Osteocyte (in vitro differentiated cells): ENCODE data around the gene AVP. TPM values are rescaled to one million over a fixed set of nuclear protein-coding genes. Genes with fewer than 3 reads are reported as not detected.
"Not testable (repeated sequence)": the region's sequence is repeated elsewhere in the genome, so short reads cannot be mapped to it uniquely, and the experiment has no call there.

ENCODE experiments used
- DNase-seq: peaks from one replicate; pipeline ENCODE4 v3.0.0; 2021; ENCODE audit warnings: mixed read lengths; ENCODE audit not compliant: unreplicated experiment; ENCODE audit errors: extremely low spot score
- H3K27ac Mint-ChIP-seq: one replicate; pipeline ENCODE4 v1.8.0; 2021; ENCODE audit warnings: mild to moderate bottlenecking, mixed read lengths; ENCODE audit not compliant: unreplicated experiment
- H3K27me3 Mint-ChIP-seq: one replicate; pipeline ENCODE4 v1.8.0; 2021; ENCODE audit warnings: mixed read lengths; ENCODE audit not compliant: unreplicated experiment
- H3K36me3 Mint-ChIP-seq: one replicate; pipeline ENCODE4 v1.8.0; 2021; ENCODE audit warnings: mixed read lengths; ENCODE audit not compliant: unreplicated experiment
- H3K4me1 Mint-ChIP-seq: one replicate; pipeline ENCODE4 v1.8.0; 2021; ENCODE audit warnings: mixed read lengths; ENCODE audit not compliant: unreplicated experiment
- H3K4me3 Mint-ChIP-seq: one replicate; pipeline ENCODE4 v1.8.0; 2021; ENCODE audit warnings: mild to moderate bottlenecking, moderate library complexity, mixed read lengths; ENCODE audit not compliant: unreplicated experiment
- H3K9me3 Mint-ChIP-seq: one replicate; pipeline ENCODE4 v1.8.0; 2021; ENCODE audit warnings: mixed read lengths; ENCODE audit not compliant: unreplicated experiment
- total RNA-seq: library from RNA; stranded (reverse); gene quantifications from 2 replicates; pipeline ENCODE4 v1.2.1, GENCODE V29; 2021
- TF ChIP-seq, protein P1 (sequence below): fragments of 200-600 bp; sonication (generic); IDR thresholded peaks from 2 replicates; pipeline ENCODE4 v1.5.0; 2021; ENCODE audit warnings: antibody characterized with exemption, mild to moderate bottlenecking, moderate library complexity

The AVP gene
- total RNA-seq, 1 donor from 2014 or later = not detected

DNA sequence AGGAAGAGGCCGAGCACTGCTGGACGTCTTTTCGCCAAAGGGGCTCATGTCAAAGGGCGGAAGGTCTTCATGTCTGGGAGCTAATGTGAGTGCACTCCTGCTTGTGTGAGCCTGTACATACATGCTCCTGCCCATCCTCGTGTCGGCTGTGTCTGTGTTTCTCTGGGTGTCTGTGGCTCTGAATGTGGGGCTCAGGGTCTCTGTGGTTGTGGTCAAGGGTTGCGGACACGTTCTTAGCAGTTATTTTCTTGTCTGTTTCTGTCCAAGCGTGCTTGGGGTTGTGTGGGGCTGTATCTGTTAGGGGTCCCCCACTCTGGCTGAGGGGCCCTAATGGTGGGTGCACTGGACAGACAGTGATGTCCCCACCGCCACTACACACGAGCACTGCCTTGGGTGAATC is 2.9 kb downstream of the AVP start:
- DNase-seq = no peak
- Mint-ChIP-seq H3K27ac (no peak overlapping the region), H3K4me3 (peak overlapping the region; percentile 44), H3K36me3 (no peaks in the 10 kb centered on the region), H3K27me3 (peaks cover 57% of the 10 kb centered on the region), H3K4me1 (peaks cover 3% of the 10 kb centered on the region), H3K9me3 (no peaks in the 10 kb centered on the region)
- TF ChIP-seq, protein P1, sequence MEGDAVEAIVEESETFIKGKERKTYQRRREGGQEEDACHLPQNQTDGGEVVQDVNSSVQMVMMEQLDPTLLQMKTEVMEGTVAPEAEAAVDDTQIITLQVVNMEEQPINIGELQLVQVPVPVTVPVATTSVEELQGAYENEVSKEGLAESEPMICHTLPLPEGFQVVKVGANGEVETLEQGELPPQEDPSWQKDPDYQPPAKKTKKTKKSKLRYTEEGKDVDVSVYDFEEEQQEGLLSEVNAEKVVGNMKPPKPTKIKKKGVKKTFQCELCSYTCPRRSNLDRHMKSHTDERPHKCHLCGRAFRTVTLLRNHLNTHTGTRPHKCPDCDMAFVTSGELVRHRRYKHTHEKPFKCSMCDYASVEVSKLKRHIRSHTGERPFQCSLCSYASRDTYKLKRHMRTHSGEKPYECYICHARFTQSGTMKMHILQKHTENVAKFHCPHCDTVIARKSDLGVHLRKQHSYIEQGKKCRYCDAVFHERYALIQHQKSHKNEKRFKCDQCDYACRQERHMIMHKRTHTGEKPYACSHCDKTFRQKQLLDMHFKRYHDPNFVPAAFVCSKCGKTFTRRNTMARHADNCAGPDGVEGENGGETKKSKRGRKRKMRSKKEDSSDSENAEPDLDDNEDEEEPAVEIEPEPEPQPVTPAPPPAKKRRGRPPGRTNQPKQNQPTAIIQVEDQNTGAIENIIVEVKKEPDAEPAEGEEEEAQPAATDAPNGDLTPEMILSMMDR = no peak

DNA sequence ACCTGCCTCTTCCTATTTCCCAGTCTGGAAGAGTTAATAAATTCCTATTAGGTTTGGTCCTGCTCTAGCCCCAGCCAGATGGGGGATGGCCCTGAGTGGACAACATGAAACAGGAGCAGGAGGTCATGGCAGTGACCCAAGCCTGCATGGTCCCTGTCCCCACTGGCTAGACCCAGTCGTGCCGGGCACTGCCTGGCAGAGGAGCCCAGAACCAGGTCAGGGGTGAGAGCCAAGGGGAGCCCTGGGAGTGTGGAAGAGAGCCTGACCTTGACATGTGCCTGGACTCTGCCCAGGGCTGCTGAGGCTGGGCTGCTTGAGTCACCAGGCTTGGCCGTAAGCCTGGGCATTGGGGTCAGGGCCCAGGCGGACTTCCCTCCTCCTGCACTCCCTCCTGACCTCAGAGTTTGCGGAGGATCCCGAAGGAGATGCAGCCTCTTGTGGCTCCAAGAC is 3.6 kb downstream of the AVP start:
- Mint-ChIP-seq H3K27ac (no peak overlapping the region), H3K9me3 (no peaks in the 10 kb centered on the region), H3K4me1 (peaks cover 3% of the 10 kb centered on the region), H3K36me3 (no peaks in the 10 kb centered on the region), H3K4me3 (no peak overlapping the region), H3K27me3 (peaks cover 57% of the 10 kb centered on the region)
- no peak for DNase-seq
- TF ChIP-seq, protein P1 = no peak

DNA sequence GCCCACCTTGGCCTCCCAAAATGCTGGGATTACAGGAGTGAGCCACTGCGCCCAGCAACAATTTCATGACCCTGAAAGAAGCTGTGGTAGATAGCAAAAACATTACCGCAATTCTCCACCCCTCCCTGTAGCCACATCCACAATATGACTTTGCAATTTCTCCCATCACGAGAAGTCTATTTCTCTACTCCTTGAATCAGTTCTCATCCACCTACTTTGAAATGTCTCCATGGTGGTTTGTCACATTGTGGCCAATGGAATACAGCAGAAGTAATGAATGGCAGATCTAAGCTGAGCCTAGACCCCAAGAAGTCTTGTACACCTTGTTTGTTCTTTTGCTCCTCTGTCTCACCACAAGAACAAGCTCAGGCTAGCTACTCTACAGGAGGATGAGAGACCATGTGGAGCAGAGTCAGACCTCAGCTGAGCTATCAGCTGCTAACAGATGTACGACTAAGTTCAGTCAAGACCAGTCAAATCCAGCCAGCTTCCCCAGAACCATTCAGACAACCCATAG is 6.8 kb downstream of the AVP start:
- Mint-ChIP-seq H3K9me3 (no peaks in the 10 kb centered on the region), H3K27ac (no peak overlapping the region), H3K4me1 (no peaks in the 10 kb centered on the region), H3K27me3 (peaks cover 44% of the 10 kb centered on the region), H3K4me3 (no peak overlapping the region), H3K36me3 (no peaks in the 10 kb centered on the region)
- DNase-seq = no peak
- TF ChIP-seq, protein P1 = no peak

DNA sequence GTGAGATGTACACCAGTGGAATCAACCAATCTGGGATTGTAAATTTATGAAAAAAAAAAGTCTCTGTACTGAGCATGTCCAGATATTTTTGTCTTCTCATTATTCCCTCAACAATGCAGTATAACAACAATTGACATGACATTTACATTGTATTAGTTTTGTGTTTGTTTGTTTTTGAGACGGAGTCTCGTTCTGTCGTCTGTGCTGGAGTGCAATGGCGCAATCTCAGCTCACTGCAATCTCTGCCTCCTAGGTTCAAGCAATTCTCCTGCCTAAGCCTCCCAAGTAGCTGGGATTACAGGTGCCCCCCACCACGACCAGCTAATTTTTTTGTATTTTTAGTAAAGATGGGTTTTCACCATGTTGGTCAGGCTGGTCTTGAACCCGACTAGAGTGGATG is 9.2 kb downstream of the AVP start:
- not testable (repeated sequence) for H3K27ac Mint-ChIP-seq, H3K4me3 Mint-ChIP-seq

DNA sequence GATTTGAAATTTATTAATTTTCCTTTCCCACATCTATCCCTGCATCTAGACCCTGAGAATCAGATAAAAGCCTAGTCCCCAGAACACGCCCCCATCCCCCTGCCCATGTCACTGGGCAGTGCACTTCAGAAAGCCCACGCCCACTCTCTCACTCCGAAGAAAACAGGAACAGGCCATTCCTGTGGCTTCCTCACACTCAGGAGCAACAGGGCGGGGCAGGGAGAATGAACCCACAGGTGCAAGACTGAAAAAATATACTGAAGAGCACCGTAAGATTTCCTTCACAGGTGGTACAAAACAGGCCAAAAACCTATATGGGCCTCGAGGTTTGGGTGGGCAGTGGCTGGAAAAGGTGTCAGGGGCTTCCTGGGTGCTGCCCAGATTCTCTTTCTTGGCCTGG is 9.7 kb downstream of the AVP start:
- Mint-ChIP-seq H3K4me3 (no peak overlapping the region), H3K27me3 (peaks cover 21% of the 10 kb centered on the region), H3K9me3 (no peaks in the 10 kb centered on the region), H3K27ac (no peak overlapping the region), H3K36me3 (no peaks in the 10 kb centered on the region), H3K4me1 (no peaks in the 10 kb centered on the region)
- no peak for DNase-seq
- TF ChIP-seq, protein P1 = no peak

More for the DNA sequence above, 9.2 kb downstream of the AVP start:
- H3K9me3 Mint-ChIP-seq, H3K4me1 Mint-ChIP-seq, DNase-seq, H3K36me3 Mint-ChIP-seq: not testable (repeated sequence)
- H3K27me3 Mint-ChIP-seq = peaks cover 25% of the 10 kb centered on the region

DNA sequence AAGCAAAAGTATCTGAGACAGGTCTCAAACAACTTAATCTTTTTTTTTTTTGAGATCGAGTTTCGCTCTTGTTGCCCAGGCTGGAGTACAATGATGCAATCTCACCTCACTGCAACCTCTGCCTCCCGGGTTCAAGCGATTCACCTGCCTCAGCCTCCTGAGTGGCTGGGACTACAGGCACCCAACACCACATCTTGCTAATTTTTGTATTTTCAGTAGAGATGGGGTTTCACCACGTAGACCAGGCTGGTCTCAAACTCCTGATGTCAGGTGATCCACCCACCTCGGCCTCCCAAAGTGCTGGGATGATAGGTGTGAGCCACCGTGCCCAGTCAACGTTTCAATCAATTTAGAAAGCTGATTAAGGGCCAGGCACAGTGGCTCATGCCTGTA is 11.3 kb downstream of the AVP start:
- not testable (repeated sequence) for H3K4me3 Mint-ChIP-seq, H3K36me3 Mint-ChIP-seq, DNase-seq, H3K9me3 Mint-ChIP-seq, H3K4me1 Mint-ChIP-seq, H3K27ac Mint-ChIP-seq, H3K27me3 Mint-ChIP-seq
